Fibroblast of skin of right biceps (primary cell): Measurements from ENCODE around the gene RAB21.
"Not testable (repeated sequence)": the region's sequence is repeated elsewhere in the genome, so short reads cannot be mapped to it uniquely, and the experiment has no call there.

Source experiments
- DNase-seq: peaks from one replicate; pipeline ENCODE4 v3.0.0-alpha.2; 2013

The RAB21 gene

DNA sequence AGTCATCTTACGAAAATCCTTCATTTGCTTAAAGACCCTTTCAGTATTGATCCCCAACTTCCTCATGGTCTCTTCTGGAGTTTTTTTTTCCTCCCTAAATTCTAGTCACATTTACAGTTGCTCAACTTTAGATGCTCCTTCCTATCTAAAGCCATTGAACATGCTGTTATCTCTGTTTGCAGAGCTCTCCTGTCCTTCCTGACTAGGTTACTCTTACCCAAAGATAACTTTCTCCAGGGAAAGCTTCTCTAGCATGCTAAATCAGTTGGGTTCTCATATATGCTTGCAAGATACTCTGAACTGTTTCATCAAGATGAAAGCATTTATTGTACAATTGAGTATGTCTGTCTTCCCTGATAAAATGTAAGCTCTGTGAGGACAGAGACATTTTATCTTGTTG, 1.8 kb upstream of the RAB21 start:
- no peak for DNase-seq

DNA sequence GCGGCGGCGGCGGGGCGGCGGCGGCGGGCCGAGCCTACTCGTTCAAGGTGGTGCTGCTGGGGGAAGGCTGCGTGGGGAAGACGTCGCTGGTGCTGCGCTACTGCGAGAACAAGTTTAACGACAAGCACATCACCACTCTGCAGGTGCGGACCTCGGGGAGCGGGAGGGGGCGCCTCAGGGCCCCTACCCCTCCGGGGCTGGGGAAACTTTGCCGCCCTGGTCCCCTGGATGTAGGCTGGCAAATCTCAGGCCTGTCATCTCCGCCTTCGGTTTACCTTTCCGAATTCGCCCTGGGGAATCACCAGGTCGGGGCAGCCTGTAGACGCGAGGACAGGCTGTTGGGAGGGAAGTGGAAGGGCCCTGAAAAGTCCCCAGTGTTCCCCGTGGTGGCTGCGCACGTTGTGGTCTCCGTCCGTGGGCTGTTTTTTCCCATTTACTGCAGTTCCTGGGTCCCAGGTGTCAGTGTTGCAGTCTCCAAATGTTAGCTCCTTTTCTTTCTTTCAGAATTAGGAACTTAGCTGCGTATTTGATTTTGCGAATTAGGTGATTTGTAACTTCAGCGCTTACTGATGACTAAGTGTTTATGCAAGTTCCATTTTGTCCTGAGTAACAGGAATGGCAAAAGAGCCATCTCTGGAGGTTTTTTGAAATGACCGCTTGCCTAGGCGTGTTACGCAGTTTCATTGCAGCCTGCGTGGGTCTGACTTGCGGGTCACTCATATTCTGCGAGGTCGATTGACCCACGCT, 656 bp downstream of the RAB21 start:
- DNase-seq = peak; percentile 44

DNA sequence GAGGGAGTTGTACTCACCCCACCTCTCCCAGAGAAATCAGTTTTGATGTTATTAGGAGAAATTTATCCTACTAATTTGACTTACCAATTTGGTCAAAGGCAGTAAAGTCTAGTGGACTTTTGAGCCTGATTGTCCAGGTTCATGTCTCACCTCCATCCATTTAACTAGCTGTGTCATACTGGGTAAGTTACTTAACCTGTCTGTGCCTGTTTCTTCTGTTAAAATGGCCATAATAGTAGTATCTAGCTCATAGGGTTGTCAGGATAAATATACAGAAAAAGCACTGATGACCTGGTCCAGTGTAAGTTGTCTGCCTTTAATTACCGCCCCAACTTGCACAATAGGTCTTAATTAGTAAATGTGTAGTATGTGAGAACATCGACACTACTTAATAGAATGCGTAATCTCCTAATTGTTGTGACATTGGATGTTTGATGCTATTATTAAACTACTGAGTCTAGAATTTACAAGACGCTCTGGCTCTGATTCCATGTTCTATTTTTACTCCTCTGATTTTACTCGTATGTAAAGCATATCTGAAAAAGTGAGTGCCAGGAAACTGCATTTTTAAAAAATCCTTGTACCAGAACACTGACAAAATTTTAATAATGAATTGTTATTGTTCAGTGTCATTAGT, 1.5 kb downstream of the RAB21 start:
- DNase-seq = peak; percentile 2

DNA sequence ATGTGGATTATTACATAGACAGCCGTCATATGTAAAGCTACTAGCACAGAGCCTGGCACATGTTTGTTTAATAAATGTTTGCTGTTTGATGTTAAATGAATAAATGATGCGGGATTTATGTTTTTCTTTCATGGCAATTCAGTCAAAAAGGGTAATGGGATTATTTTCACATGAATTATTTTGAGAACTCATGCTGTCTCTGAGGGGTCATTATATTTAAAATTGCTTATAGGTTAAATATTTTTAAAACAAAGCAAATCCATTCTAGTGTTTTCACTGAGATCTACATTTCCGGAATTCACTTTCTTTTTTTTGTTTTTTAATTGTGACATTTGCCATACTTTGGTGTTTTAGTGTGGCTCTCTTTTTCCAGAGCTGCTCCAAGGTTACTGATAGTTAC, 5.3 kb downstream of the RAB21 start:
- DNase-seq = no peak

DNA sequence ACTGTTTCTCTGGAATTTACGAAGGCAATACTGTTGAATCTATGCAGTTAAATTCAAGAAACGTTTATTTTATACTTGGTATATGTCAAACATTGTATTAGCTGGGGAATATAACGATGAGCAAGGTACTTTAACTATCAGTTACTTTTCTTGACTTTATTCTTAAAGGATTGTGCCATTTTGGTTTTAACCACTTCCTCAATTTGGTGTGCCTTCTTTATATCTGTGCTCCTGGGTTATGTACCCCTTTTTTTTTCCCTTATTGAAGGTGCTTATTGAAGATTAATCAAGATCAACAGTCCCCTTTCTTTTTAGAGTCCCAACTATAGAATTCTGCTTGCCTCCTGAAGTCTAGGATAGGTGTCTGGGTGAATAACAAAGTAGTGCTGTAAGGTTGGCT, 5.8 kb downstream of the RAB21 start:
- DNase-seq = no peak

DNA sequence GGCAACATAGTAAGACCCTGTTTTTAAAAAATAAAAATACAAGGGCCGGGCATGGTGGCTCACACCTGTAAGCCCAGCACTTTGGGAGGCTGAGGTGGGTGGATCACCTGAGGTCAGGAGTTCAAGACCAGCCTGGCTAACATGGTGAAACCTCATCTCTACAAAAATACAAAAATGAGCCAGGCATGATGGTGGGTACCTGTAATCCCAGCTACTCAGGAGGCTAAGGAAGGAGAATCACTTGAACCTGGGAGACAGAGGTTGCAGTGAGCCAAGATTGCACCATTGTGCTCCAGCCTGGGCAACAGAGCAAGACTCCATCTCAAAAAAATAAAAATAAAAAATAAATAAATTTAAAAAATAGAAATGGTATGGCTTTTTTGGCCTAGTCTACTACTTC, 6.7 kb downstream of the RAB21 start:
- DNase-seq = not testable (repeated sequence)

DNA sequence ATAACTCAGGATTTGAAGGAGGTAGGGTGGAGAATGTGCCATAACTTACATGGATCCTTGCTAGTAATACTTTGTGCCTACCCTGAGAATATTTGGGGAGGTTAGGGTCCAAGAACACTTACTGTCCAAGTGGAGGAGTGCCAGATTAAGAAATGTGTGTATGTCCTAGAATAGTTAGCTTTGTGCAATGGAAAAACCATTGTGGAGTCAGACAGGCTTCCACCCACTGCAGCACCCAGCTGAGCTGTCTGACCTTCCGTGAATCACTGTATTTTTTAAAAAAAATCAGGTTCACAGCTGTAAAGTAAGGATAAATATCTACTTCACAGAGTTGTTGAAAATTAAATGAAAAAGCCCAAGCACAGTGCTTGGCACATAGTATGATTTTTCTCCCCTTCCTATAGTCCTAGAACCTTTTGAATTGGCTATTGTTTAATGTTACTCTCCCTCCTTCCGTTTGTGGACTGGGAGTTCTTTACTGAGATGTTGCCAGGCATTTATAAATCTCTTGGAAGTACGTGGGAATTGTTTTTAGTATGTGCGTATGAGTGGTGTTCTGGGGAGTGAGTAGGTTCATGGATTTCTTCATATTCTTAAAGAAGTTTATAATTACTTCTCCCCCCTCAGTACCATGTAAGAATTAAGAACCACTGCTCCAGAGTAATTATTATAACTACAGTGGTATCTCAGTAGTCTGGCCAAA, 9.2 kb downstream of the RAB21 start:
- DNase-seq = no peak

DNA sequence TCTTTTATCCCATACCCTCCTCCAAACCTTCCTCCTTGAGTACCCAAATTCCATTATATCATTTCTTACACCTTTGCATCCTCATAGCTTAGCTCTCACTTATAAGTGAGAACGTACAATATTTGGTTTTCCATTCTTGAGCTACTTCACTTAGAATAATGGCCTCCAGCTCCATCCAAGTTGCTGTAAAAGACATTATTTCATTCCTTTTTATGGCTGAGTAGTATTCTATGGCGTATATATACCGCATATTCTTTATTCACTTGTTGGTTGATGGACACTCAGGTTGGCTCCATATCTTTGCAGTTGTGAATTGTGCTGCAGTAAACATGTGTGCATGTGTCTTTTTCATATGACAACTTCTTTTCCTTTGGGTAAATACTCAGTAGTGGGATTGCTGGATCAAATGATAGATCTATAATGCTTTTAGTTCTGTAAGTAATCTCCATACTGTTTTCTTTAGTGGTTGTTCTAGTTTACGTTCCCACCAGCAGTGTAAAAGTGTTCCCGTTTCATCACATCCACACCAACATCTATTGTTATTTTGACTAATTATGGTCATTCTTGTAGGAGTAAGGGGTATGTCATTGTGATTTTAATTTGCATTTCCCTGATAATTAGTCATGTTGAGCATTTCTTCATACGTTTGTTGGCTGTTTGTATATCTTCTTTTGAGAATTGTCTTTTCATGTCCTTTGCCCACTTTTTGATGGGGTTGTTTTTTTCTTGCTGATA, 10.1 kb downstream of the RAB21 start:
- no peak for DNase-seq

DNA sequence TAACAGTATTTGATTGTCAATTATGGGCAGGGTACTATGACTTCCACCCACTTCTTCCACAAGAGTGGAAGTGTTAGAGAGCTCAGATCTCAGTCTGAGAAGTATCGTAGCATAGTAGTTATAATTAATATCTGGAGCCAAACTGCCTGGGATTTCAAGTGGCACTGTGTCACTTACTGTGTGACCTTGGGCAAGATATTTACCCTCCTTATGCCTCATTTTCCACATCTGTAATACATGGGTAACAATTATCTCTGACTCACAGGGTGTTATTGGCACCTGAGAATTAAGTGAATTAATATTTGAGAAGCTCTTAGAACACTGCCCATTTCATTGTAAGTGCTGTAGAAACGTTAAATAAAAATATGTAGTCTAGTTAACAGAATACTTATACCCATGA, 11.5 kb downstream of the RAB21 start:
- DNase-seq = no peak

DNA sequence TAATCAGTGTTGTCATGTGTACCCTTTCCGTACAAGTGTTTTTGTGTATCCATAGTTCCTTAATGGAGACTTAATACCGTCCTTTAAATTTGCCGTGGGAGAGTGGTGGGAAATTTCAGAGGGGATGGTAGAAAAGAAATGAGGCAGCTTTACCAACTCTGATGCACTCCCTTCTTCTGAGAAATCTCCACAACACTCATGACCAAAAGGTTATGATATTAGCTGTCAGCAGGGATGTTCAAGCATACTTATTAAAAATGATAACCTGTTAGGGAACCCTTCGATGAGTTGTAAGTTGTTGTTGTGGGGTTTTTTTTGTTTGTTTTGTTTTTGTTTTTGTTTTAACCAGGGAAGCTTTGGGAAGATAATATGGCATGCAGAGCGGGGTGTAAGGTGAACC, 12.5 kb downstream of the RAB21 start:
- DNase-seq = no peak

DNA sequence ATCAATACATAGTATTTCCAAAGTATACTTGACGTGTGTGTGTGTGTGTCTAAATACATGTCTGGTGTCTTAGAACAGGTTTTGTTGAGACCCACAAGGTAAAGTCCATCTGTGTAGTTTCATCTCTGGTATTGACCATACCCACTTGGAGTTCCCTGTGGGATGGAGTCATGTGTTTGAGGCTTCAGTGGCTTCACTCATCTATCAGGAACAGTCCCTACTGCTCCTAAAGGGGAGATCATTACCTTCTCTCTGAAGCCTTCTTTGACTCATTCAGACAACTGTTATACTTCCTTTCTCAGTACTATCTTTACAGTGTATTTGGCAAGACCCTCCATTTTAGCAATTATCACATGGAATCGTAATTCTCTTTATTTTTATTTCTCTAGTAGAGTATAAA, 14.2 kb downstream of the RAB21 start:
- no peak for DNase-seq

DNA sequence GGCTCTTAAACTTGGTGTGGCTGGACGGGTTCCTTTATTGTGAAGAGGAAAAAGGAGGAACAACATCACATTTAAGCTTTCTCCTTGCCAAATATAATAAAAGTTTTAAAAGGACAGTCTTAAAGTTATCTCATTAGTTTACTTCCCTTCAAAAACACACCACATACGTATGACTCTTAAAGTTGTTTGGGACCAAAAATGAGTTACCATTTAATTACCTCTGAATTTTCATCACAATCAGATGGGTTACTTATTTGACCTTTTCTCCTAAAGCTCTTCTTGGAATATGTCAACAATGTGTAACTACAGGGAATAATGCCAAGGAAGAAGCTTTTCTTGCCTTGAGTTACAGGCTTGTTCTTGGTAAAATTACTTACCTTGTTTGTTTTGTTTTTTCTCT, 16.4 kb downstream of the RAB21 start:
- no peak for DNase-seq

DNA sequence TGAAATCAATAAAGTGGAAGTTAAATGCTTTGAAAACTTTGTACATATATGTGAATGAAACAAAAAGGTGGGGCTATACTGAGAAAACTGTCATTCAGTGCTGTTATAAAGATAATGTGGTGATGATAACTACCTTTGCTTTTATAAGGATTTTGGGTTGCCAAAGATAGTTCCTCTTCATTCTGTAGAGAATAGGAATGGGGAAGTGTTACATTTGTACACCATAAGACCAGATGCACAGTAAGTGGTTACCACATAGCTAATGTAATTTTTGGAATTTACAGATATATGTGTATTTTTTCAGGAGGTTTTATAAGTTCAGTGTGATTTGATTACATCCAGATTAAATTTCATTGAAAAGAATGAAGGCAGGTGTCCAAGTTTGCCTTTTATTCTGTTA, 18.1 kb downstream of the RAB21 start:
- DNase-seq = no peak

DNA sequence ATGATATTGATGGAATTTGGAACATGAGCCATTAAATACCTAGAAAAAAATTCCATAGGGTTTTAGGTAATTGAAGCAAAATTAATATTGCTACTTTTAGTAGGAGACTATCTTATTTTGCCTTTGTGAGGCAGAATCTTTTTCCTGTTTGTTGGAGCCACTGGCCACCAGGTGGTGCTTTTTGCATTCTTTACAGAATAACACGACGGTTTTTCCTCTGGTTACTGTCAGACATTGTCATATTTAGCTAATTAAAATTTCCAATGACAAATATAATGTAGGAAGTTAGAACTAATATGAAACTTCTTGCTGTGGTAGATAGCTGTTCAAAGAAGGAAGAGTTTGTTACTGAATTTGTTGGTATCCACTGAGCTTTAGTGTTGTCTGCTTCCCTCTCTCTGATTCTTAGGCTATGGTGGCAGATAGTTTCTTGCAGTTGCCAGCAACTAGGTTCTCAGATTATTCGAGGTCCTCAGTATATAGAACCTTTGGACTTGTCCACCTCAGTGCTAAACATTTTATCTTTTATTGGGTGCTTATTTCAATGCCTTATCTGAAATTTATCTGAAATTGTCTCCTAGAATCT, 25.7 kb downstream of the RAB21 start:
- peak; percentile 33 for DNase-seq

DNA sequence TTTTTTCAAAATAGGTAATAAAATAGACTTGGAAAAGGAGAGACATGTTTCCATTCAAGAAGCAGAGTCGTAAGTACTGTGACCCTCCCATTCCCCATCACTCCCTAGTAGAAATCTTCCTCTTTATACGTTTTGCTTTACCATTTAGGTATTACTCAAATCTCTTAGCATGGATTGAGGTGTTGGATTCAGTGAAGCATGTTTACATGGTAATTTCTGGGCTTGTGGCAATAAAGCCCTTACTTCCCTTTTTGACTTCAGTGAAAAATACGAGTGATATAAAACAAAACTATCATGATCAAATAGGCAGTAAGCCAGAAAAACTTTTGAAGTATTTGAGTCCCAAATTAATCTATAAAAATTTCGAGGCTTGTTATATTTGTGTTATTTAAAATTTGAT, 27.4 kb downstream of the RAB21 start:
- no peak for DNase-seq

DNA sequence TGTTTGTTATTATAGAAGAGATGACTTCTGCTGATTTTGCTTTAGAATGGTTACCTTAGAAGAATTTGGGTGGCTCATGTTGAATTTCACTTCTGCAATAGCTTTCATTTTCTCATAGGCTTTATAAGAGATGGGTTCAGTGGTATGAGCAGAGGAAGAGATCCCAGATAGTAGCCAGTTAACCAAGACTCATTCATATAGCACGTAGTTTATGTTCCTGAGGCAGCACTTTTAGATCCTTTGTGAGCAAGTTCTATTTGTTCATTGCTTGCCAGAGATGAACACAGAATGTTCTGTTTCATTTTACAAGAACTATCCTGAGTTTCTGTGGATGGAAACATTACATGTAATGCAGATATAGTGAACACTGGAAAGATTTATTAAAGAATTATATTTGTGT, 32.2 kb downstream of the RAB21 start:
- DNase-seq = no peak

DNA sequence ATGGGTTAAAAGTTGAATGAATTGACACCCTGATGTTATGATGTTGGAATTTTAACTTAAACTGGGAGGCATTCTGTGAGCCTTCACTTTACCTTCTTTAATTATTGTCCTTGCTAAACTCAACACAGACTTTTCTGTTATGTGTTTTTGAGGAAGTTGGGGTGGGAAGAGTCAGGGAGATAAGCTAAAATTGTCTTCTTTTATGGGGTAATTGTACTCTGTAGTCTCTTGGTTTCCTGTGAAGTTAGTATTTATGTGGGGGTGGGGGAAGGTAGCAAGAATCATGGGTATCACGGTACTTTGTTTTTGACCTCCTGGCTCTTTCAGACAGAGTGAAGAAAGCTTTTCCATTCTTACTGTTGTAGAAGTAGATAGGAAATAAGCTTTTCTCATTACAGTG, 32.9 kb downstream of the RAB21 start:
- DNase-seq = no peak

DNA sequence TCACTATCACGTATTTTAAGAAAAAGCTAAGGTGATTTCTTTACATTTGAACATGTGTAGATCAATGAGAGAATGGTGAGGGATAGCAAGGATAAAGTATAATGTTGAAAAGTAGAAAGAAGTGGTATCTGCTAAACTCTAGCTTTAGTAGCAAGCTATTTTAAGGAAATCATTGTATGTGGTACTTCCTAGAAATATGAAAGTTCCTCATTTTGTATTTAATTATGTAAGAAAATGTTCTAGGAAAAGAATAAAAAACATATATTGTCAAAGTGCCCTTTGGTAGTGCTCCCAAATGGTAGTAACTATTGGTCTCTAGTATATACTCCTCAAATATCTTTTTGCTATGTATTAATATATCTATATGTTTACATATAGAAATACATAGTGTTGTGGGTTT, 35.7 kb downstream of the RAB21 start:
- no peak for DNase-seq

DNA sequence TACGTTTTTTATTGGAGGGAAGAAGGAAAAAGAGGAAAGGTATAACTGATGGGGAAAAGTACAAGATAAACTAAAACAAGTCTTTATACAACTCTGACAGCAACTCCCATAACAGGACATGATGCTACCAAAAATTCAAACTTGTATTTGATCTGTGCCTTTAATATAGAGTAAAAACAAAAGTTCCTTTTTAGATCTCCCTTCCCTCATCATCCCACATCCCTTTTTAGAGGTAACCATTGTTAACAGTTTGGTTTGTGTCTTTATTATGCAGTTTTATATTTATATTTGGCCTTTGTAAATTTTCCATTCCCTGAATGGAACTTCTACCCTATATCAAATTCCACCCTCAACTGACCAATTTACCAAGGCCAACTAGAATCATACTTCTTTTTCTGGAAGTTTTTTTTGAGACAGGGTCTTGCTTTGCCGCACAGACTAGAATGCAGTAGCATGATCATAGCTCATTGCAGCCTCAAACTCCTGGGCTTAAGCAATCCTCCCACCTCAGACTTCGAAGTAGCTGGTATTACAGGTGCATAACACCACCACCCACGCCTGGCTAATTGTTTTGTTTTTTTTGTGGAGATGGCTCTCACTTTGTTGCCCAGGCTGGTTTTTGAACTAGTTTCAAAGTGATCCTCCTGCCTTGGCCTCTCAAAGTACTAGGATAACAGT, 36.9 kb downstream of the RAB21 start:
- no peak for DNase-seq

DNA sequence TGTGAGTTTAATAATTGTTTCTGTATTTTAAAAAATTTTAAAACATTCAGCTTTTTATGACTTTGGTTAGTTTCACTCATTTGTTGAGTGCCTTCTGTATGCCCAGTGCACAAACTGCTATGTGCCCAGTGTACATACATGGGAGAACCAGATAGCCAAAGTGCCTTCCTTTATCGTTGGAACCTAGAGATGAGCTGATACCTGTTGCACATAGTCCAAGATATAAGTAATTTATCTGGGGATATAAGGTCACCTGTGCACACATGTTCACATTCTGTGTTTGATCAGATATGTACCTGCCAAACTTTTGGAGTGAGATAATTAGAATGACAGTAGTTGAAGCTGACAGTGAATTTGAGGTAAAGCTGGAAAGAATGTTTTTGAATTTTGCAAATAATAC, 37.9 kb downstream of the RAB21 start:
- DNase-seq = no peak

DNA sequence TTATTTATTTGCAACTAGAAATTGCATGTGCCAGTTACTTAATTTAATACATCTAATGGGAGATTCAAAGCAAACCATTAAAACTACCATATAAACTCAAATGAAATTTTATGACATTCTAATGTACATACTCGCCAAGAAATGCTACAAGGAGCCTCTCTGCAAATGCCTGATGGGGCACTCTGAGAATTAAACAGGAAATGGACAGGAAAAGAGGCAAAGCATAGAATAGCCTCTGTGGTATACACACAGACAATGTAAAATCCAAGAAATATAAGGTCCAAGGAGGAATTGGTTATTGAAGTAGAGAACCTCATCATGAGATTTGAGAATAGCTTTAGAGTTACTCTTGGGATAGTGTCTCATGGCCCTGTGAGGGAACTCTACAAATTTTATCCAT, 41.2 kb downstream of the RAB21 start:
- DNase-seq = no peak

DNA sequence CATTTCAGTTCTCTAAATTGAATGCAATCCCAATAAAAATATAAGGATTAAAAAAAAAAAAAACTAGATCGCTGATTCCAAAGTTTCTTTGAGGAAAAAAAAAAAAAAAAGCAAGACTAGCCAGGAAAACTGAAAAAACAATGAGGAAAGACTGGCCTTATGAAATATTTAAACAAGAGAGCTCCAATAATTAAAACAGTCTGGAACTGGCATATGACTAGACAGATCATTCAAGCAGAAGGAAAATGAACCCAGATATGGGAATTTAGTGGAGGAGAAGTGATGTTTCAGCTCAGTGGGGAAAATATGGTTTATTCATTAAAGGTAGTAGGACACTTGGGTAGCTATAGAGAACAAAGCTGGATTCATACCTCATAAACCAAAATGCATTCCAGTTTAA, 42.9 kb downstream of the RAB21 start:
- DNase-seq = no peak

DNA sequence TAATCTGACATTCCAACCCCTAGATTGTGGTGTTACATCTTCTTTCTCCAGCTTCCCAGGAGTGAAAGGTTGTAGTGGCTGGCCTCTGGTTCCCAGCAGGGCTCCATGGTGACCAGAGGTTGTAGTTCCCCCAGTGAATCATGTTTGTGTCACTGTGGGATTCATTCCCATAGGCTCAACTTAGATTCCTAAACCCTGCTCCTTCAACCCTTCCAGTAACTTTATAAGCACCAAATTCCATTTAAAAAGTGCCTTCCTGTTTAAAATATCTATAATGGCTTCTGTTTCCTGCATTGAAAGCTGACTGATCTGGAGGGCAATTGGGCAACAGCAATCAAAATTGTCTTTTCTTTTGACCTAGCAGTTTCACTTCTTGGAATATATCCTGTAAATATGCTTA, 44.4 kb downstream of the RAB21 start:
- peak; percentile 42 for DNase-seq
